GM12892 (cell line): ENCODE results near the gene VDAC1.

Experiments used
- POLR2A ChIP-seq: IDR thresholded peaks from 2 replicates; pipeline ENCODE4 v1.6.1; 2011; ENCODE audit warnings: low read depth, low read length, control low read depth
- POLR2AphosphoS5 ChIP-seq: IDR thresholded peaks from 2 replicates; pipeline ENCODE4 v1.6.1; 2011; ENCODE audit warnings: low read depth, low read length, control low read depth
- TAF1 ChIP-seq: IDR thresholded peaks from 2 replicates; pipeline ENCODE4 v1.6.1; 2011; ENCODE audit warnings: low read depth, mild to moderate bottlenecking, control low read depth, low read length, borderline replicate concordance

DNA sequence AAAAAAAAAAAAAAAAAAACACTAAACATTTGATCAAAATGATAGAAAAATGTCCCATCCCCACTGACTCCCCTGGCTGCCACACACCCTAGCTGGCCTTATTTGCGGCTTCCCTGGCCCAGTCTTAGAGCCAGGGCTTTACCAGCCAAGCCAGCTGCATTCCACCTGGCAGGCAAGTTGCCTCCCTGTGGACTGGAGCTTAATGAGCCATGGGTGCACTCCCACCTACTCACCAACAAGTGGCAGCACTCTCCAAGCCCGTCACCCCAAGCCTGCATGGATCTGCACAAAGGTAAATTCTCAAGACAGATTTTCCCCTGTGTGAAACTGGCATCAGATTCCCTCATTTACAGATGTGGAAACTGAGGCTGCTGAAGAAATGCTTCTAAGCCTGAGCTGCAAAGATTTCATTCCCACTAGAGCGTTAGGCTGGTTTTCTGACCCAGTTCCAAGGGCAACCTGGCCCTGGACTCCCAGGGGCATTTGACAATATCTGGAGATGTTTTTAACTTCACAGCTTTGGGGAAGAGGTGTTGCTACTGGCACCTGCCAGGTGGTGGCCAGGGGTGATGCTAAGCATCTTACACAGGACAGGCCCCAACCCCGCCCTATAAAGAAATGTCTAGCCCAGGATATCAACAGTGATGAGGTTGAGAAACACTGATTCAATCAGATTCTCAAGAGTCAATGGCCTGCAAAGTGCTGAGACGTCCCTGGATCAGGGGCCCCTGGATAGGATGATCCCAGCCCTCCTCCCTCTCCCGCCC is 21.9 kb upstream of the VDAC1 start:
- TF ChIP-seq POLR2A = no peak
- TF ChIP-seq POLR2AphosphoS5 = no peak
- TF ChIP-seq TAF1 = no peak
